ENCODE results near the gene TMEM205. TPM values are rescaled to one million over a fixed set of nuclear protein-coding genes. Genes with fewer than 3 reads are reported as not detected.

TMEM205 gene
- total RNA-seq, 1 donor from 2014 or later, result 31.2 TPM

- intact Hi-C loops (cut with micrococcal nuclease), result no loop called here
- H3K4me1 Mint-ChIP-seq (ENCODE audit: low read depth), result peaks cover 36% of the 10 kb centered on the region
- no peaks in the 10 kb centered on the region for H3K9me3 Mint-ChIP-seq
- no peak for DNase-seq (ENCODE audit: low spot score)
- peaks cover 19% of the 10 kb centered on the region for H3K36me3 Mint-ChIP-seq (ENCODE audit: low read depth)
- peak overlapping the region; percentile 84 for H3K27ac Mint-ChIP-seq
- H3K27me3 Mint-ChIP-seq (ENCODE audit: insufficient read depth), result peaks cover 7% of the 10 kb centered on the region
- H3K4me3 Mint-ChIP-seq, result peak overlapping the region; percentile 64
Observed at GRCh38 chr19:11378319-11379189, 32.5 kb upstream of the TMEM205 start.

- peaks cover 41% of the 10 kb centered on the region for H3K4me1 Mint-ChIP-seq (ENCODE audit: low read depth)
- no peaks in the 10 kb centered on the region for H3K9me3 Mint-ChIP-seq
Observed at GRCh38 chr19:11377756-11378155, 31.7 kb upstream of the TMEM205 start.

GRCh38 chr19:11377237-11377636 is 31.2 kb upstream of the TMEM205 start:
- Mint-ChIP-seq H3K9me3 (no peaks in the 10 kb centered on the region), H3K4me3 (peak overlapping the region; percentile 66), H3K4me1 (ENCODE audit: low read depth) (peaks cover 41% of the 10 kb centered on the region), H3K36me3 (ENCODE audit: low read depth) (peaks cover 19% of the 10 kb centered on the region), H3K27me3 (ENCODE audit: insufficient read depth) (no peaks in the 10 kb centered on the region), H3K27ac (peak overlapping the region; percentile 88)
- DNase-seq (ENCODE audit: low spot score), result no peak
- intact Hi-C loops (cut with micrococcal nuclease), result no loop called here

More at GRCh38 chr19:11377756-11378155, 31.7 kb upstream of the TMEM205 start:
- Mint-ChIP-seq H3K27ac (peak overlapping the region; percentile 51), H3K27me3 (ENCODE audit: insufficient read depth) (peaks cover 2% of the 10 kb centered on the region), H3K4me3 (no peak overlapping the region), H3K36me3 (ENCODE audit: low read depth) (peaks cover 19% of the 10 kb centered on the region)
- no peak for DNase-seq (ENCODE audit: low spot score)
- intact Hi-C loops (cut with micrococcal nuclease), result no loop called here

GRCh38 chr19:11375143-11375948 is 29.3 kb upstream of the TMEM205 start:
- H3K4me1 Mint-ChIP-seq (ENCODE audit: low read depth), result peaks cover 39% of the 10 kb centered on the region
- no peaks in the 10 kb centered on the region for H3K9me3 Mint-ChIP-seq
- peaks cover 19% of the 10 kb centered on the region for H3K36me3 Mint-ChIP-seq (ENCODE audit: low read depth)
- H3K27me3 Mint-ChIP-seq (ENCODE audit: insufficient read depth), result no peaks in the 10 kb centered on the region
- no peak overlapping the region for H3K4me3 Mint-ChIP-seq
- intact Hi-C loops (cut with micrococcal nuclease), result loop anchor here (1.0 to 2.0 kb wide), 6 partner anchors 20 to 222 kb away; partner anchors contain the start of genes ECSIT, ODAD3, PLPPR2 and PRKCSH
- no peak overlapping the region for H3K27ac Mint-ChIP-seq
- peak; percentile 75 for DNase-seq (ENCODE audit: low spot score)

- no peaks in the 10 kb centered on the region for H3K27me3 Mint-ChIP-seq (ENCODE audit: insufficient read depth)
- intact Hi-C loops (cut with micrococcal nuclease), result loop anchor here (1.0 to 2.0 kb wide), 8 partner anchors 19 to 223 kb away; partner anchors contain the start of genes CCDC159, ECSIT, ODAD3 and PLPPR2
- peak; percentile 97 for DNase-seq (ENCODE audit: low spot score)
- H3K9me3 Mint-ChIP-seq, result no peaks in the 10 kb centered on the region
- peaks cover 31% of the 10 kb centered on the region for H3K4me1 Mint-ChIP-seq (ENCODE audit: low read depth)
- H3K36me3 Mint-ChIP-seq (ENCODE audit: low read depth), result peaks cover 16% of the 10 kb centered on the region
- no peak within 1 kb of the TSS for H3K4me3 Mint-ChIP-seq
- no peak within 1 kb of the TSS for H3K27ac Mint-ChIP-seq
Observed at GRCh38 chr19:11374433-11375142, 28.5 kb upstream of the TMEM205 start, which contains the start of gene SWSAP1. SWSAP1 (plus strand) TSS chr19:11374666; CDS start chr19:11374681, 15 bp downstream.

GRCh38 chr19:11373885-11374432 is 27.9 kb upstream of the TMEM205 start:
- H3K36me3 Mint-ChIP-seq (ENCODE audit: low read depth), result peaks cover 19% of the 10 kb centered on the region
- intact Hi-C loops (cut with micrococcal nuclease), result loop anchor here (1.0 to 2.0 kb wide), 4 partner anchors 28 to 219 kb away; partner anchors contain the start of genes CCDC159, SPC24, TMEM205 and ZNF653
- H3K27ac Mint-ChIP-seq, result no peak overlapping the region
- no peaks in the 10 kb centered on the region for H3K9me3 Mint-ChIP-seq
- peaks cover 30% of the 10 kb centered on the region for H3K4me1 Mint-ChIP-seq (ENCODE audit: low read depth)
- H3K4me3 Mint-ChIP-seq, result no peak overlapping the region
- no peak for DNase-seq (ENCODE audit: low spot score)
- no peaks in the 10 kb centered on the region for H3K27me3 Mint-ChIP-seq (ENCODE audit: insufficient read depth)

GRCh38 chr19:11373166-11373884 is 27.3 kb upstream of the TMEM205 start:
- no peak for DNase-seq (ENCODE audit: low spot score)
- Mint-ChIP-seq H3K36me3 (ENCODE audit: low read depth) (peaks cover 18% of the 10 kb centered on the region), H3K9me3 (no peaks in the 10 kb centered on the region), H3K27ac (no peak overlapping the region), H3K4me3 (peak overlapping the region; percentile 1), H3K4me1 (ENCODE audit: low read depth) (peaks cover 24% of the 10 kb centered on the region), H3K27me3 (ENCODE audit: insufficient read depth) (no peaks in the 10 kb centered on the region)
- intact Hi-C loops (cut with micrococcal nuclease), result no loop called here

GRCh38 chr19:11370744-11371143 is 24.7 kb upstream of the TMEM205 start:
- no peaks in the 10 kb centered on the region for H3K9me3 Mint-ChIP-seq
- H3K36me3 Mint-ChIP-seq (ENCODE audit: low read depth), result peaks cover 9% of the 10 kb centered on the region
- intact Hi-C loops (cut with micrococcal nuclease), result no loop called here
- H3K4me3 Mint-ChIP-seq, result no peak overlapping the region
- no peak for DNase-seq (ENCODE audit: low spot score)
- no peak overlapping the region for H3K27ac Mint-ChIP-seq
- H3K4me1 Mint-ChIP-seq (ENCODE audit: low read depth), result peaks cover 8% of the 10 kb centered on the region
- H3K27me3 Mint-ChIP-seq (ENCODE audit: insufficient read depth), result no peaks in the 10 kb centered on the region

- H3K36me3 Mint-ChIP-seq (ENCODE audit: low read depth), result peaks cover 7% of the 10 kb centered on the region
- no peak for DNase-seq (ENCODE audit: low spot score)
- H3K27me3 Mint-ChIP-seq (ENCODE audit: insufficient read depth), result no peaks in the 10 kb centered on the region
- no peaks in the 10 kb centered on the region for H3K4me1 Mint-ChIP-seq (ENCODE audit: low read depth)
- H3K9me3 Mint-ChIP-seq, result no peaks in the 10 kb centered on the region
- H3K4me3 Mint-ChIP-seq, result no peak overlapping the region
- no peak overlapping the region for H3K27ac Mint-ChIP-seq
- intact Hi-C loops (cut with micrococcal nuclease), result no loop called here
Observed at GRCh38 chr19:11367528-11367927, 21.5 kb upstream of the TMEM205 start.

GRCh38 chr19:11365557-11366117 is 19.6 kb upstream of the TMEM205 start:
- H3K36me3 Mint-ChIP-seq (ENCODE audit: low read depth), result peaks cover 7% of the 10 kb centered on the region
- no peak overlapping the region for H3K4me3 Mint-ChIP-seq
- no peaks in the 10 kb centered on the region for H3K27me3 Mint-ChIP-seq (ENCODE audit: insufficient read depth)
- no peaks in the 10 kb centered on the region for H3K9me3 Mint-ChIP-seq
- no peak for DNase-seq (ENCODE audit: low spot score)
- intact Hi-C loops (cut with micrococcal nuclease), result no loop called here
- H3K4me1 Mint-ChIP-seq (ENCODE audit: low read depth), result no peaks in the 10 kb centered on the region
- no peak overlapping the region for H3K27ac Mint-ChIP-seq

GRCh38 chr19:11364935-11365334 is 18.9 kb upstream of the TMEM205 start:
- Mint-ChIP-seq H3K4me1 (ENCODE audit: low read depth) (no peaks in the 10 kb centered on the region), H3K4me3 (no peak overlapping the region), H3K36me3 (ENCODE audit: low read depth) (peaks cover 7% of the 10 kb centered on the region), H3K27me3 (ENCODE audit: insufficient read depth) (no peaks in the 10 kb centered on the region), H3K27ac (no peak overlapping the region), H3K9me3 (no peaks in the 10 kb centered on the region)
- DNase-seq (ENCODE audit: low spot score), result no peak
- intact Hi-C loops (cut with micrococcal nuclease), result no loop called here
